GM10266 (cell line): Measurements from ENCODE around the gene GNB1L.

Experiments
- DNase-seq: peaks from one replicate; pipeline ENCODE4 v3.0.0; 2012; ENCODE audit errors: extremely low spot score
- TF ChIP-seq, protein P1 (sequence below): IDR thresholded peaks from 2 replicates; pipeline ENCODE4 v1.5.1; 2012; ENCODE audit warnings: mild to moderate bottlenecking, low read depth; ENCODE audit not compliant: control insufficient read depth, insufficient read depth; ENCODE audit errors: missing control alignments

GNB1L gene

DNA sequence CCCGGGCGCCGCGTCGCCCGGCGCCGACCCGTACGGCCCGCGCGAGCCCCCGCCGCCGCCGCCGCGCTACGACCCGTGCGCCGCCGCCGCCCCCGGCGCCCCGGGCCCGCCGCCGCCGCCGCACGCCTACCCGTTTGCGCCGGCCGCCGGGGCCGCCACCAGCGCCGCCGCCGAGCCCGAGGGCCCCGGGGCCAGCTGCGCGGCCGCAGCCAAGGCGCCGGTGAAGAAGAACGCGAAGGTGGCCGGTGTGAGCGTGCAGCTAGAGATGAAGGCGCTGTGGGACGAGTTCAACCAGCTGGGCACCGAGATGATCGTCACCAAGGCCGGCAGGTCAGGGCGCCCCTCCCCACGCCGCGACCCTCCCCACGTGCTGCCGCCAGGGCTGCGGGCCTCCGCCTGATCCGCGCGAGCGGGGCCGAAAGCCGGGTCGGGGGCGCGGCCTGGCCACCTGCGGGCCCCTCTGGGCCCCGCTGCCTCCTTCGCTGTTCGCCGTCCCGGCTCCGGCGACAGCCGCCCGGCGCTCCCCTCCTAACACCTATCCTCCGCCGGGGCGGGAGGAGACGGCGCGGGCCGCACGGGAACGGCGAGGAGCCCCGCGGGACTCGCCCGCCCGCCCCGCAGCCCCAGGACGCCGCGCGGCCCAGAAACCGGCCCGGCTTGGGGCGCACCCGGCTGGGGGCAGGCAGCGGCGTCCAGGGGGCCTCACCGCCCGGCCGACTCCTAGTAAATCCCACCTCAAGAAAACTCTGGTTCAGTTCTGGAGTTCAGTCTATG lies 93.5 kb downstream of the GNB1L start:
- TF ChIP-seq, protein P1, sequence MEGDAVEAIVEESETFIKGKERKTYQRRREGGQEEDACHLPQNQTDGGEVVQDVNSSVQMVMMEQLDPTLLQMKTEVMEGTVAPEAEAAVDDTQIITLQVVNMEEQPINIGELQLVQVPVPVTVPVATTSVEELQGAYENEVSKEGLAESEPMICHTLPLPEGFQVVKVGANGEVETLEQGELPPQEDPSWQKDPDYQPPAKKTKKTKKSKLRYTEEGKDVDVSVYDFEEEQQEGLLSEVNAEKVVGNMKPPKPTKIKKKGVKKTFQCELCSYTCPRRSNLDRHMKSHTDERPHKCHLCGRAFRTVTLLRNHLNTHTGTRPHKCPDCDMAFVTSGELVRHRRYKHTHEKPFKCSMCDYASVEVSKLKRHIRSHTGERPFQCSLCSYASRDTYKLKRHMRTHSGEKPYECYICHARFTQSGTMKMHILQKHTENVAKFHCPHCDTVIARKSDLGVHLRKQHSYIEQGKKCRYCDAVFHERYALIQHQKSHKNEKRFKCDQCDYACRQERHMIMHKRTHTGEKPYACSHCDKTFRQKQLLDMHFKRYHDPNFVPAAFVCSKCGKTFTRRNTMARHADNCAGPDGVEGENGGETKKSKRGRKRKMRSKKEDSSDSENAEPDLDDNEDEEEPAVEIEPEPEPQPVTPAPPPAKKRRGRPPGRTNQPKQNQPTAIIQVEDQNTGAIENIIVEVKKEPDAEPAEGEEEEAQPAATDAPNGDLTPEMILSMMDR, result no peak
- DNase-seq, result peak; percentile 57

DNA sequence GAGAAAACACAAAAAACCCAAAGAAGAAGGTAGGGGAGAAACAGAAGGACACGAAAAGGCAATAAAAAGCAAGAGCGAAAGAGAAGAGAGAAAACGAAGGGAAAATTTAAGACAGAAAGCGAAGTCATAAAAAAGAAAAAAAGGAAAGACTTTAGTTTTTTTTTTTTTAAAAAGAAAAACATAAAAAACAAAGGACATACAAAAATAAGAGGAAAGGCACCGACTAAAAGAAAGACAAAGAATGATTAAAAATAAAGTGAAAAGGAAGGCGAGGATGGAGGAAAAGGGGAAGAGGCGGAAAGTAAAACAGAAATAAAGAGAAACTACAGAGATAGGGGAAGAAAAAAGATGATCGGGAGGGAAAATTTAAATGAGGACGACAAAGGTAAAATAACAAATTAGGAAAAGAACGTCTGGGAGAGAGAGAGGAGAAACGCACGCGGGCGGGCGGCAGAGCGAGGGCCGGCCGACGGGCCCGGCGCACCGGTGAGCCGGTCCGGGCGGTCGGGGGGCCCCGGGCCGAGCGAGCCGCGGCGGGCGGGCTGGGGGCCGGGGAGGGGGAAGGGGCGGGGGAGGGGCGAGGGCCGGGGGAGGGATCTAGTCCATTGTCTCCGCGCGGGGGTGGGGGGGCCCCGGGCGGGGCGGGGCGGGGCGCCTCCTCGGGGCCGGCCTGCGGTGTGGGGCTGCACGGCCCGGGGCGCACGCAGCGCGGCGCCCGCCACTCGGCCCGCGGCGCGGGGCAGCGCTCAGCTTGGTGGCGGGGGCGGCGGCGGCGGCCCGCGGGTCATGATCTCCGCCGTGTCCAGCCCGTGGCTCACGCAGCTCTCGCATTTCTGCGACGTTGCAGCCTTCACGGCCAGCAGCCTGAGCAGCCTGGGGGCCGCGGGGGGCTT lies 94.4 kb downstream of the GNB1L start, which contains the start of gene TBX1:
Gene TBX1, plus strand, starts transcription at position 721 of the 893 bp plus-strand sequence. Its CDS starts 66 bp downstream, at position 787.
- no peak for DNase-seq
- TF ChIP-seq, protein P1, result no peak

DNA sequence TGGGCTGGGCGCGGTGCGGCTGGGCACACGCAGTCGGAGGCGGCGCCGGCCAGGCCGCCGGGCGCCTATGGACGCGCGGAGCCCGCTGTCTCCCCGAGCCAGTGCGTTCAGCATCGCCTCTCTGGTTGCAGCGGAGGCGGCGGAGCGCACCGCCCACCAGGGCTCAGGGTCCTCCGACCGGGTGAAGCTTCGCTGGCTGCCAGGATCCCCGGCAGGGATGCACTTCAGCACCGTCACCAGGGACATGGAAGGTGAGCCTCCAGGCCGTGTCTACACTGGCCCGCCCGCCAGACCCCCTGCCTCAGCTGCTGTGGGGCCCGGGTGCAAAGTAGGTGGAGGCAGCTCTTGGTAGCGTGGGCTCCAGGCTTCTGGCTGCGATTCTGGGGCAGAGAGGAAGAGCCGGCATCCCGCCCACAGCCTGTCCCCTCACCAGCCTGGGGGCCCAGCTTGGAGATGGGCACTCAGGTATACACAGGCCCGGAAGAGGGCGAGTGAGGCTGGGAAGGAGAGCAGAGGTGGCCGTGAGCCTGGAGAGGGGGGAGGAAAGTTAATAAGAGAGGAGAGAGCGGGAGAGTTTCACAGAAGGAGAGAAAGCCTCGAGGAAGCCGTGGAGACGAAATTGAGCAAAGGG lies 95.1 kb downstream of the GNB1L start:
- DNase-seq, result peak; percentile 48
- TF ChIP-seq, protein P1, result no peak

DNA sequence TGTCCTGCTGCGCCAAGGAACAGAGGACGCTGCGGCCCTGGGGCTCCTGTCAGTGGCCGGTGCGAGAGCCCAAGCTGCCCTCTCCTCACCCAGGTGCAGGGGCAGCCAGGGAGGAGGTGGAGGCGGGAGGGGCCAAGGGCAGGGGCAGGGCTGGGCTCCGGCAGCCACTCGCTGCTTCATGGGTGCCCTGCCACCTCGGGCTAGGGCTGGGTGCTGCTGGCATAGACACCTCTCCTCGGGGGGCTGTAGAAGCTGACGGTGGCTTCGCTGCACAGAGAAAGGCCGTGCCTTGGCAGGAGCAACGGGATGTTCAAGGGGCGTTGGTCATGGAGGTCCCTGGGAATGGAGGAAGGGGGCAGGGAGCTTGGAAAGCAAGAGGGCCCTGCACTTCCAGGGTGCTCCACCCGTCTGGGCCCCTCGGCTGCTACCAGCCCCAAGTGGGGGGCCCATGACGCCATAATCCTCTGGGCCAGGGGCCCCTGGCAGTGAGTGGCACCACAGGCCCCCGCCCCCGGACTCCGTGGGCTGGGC lies 95.7 kb downstream of the GNB1L start:
- peak; percentile 41 for DNase-seq
- TF ChIP-seq, protein P1, result no peak

DNA sequence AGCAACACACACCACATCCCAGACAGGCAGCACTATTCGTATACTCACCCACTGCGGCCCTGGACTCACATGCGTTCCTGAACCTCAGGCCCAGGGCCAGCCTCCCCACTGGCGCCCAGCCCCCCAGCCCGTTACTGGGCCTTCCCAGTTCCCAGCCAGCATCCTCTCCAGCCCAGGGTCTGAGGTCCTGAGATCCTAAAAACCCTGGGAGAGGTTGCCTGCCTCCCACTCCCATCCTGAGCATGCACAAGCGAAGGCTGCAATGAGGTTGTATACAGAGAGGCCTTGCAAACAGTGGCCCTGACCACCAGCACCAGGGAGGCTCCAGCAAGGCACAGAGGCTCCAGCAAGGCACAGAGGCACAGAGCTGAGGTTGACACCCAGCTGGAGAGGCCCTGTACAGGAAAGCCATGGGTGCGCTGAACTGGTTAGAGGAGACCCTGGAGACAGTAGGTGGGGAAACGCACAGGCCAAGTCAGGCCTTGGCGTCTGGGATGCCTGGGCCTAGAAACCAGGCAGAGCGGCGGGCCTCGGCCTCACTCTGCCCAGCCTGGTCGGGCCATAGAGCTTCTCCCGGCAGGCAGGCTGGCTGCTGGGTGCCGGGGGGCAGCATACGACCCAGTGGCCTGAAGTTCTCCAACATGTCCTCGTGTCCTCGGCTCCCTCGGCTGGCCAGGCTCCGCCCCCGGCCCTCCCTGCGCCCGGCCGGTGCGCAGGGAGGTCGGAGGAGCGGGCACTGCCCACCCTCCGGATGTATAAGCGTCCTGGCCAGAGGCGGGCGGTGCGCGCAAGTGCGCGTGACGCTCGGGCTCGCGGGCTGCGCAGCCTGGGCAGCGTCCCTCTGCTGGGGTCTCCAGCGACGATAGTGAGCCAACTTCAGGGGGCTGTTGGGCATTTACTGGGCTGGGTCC lies 96.4 kb downstream of the GNB1L start:
- TF ChIP-seq, protein P1, result no peak
- DNase-seq, result peak; percentile 55
